GM18511 (cell line): ENCODE results near the gene ERBB2.
"Not testable (repeated sequence)": the region's sequence is repeated elsewhere in the genome, so short reads cannot be mapped to it uniquely, and the experiment has no call there.

Experiments
- ATAC-seq: cut with Tn5 transposase; IDR thresholded peaks from one replicate; pipeline ENCODE4 v1.9.1; 2021; ENCODE audit warnings: mild to moderate bottlenecking, moderate library complexity; ENCODE audit not compliant: unreplicated experiment

Gene ERBB2

GRCh38 chr17:39742126-39742855 lies 42.4 kb downstream of the ERBB2 start:
- no peak for ATAC-seq

DNA sequence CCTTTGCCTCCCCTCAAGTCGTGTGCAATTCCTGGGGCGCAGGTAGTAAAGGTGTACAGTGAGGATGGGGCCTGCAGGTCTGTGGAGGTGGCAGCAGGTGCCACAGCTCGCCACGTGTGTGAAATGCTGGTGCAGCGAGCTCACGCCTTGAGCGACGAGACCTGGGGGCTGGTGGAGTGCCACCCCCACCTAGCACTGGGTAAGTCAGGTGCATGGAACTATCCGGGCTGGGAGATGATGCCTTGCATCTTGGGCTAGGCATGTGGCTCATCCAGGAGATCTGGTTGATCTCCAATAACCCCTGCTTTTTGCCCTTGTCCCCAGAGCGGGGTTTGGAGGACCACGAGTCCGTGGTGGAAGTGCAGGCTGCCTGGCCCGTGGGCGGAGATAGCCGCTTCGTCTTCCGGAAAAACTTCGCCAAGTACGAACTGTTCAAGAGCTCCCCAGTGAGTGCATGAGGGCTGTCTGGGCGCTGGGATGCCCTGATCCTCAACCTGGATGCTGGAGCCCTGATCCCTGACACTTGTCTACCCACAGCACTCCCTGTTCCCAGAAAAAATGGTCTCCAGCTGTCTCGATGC lies 43.1 kb downstream of the ERBB2 start:
- no peak for ATAC-seq

GRCh38 chr17:39744075-39744835 lies 44.4 kb downstream of the ERBB2 start:
- no peak for ATAC-seq

DNA sequence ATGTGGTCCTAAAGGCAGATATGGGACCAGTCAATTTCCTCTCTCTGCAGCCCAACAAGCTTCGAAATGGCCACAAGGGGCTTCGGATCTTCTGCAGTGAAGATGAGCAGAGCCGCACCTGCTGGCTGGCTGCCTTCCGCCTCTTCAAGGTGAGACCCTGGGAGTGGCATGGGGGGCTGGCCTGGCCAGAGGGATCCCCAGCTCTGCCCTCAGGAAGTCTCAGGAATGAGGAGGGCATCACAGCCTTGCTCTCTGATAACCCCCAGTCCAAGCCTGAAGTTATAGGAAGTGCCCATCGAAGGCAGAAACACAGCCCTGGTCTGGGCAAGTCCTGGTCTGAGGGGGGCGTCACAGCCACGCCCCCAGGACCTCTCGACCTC lies 45.0 kb downstream of the ERBB2 start:
- no peak for ATAC-seq

GRCh38 chr17:39745335-39746144 lies 45.7 kb downstream of the ERBB2 start:
- no peak for ATAC-seq

- ATAC-seq: no peak
Measured at GRCh38 chr17:39746145-39746461, 46.2 kb downstream of the ERBB2 start.

DNA sequence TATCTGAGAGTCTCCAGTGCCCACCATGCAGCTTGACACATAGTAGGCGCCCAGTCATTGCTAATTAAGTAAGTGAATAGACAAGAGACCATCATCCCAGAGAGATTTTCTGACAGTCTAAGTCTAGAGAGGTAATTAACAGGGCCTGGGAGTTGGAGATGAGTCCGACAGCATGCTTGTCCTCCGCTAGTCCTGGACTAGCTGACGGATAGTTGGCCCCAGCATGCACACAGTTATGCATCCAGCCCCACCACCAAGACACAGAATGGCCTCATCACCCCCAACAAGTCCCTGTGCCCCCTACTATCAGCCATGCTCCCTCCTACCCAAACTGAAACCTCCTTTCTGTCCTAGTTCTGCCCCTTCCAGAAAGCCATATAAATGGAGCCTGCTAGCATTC lies 47.9 kb downstream of the ERBB2 start:
- ATAC-seq: no peak

DNA sequence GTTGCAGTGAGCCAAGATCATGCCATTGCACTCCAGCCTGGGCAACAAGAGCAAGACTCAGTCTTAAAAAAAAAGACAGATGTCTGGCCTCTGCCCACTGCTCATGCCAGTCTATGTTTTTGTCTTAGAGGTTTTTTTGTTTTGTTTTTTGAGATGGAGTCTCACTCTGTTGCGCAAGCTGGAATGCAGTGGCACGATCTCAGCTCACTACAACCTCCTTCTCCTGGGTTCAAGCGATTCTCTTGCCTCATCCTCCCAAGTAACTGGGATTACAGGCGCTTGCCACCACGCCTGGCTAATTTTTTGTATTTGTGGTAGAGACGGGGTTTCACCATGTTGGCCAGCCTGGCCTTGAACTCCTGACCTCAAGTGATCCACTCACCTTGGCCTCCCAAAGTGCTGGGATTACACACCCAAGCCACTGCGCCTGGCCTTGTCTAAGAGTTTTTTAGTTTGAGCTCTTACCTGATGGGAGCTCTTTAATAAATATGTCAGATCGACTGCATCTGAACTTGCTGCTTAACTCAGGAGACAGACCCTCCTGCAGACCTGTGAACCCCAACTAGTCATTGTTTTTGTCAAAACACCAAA lies 48.7 kb downstream of the ERBB2 start:
- not testable (repeated sequence) for ATAC-seq

DNA sequence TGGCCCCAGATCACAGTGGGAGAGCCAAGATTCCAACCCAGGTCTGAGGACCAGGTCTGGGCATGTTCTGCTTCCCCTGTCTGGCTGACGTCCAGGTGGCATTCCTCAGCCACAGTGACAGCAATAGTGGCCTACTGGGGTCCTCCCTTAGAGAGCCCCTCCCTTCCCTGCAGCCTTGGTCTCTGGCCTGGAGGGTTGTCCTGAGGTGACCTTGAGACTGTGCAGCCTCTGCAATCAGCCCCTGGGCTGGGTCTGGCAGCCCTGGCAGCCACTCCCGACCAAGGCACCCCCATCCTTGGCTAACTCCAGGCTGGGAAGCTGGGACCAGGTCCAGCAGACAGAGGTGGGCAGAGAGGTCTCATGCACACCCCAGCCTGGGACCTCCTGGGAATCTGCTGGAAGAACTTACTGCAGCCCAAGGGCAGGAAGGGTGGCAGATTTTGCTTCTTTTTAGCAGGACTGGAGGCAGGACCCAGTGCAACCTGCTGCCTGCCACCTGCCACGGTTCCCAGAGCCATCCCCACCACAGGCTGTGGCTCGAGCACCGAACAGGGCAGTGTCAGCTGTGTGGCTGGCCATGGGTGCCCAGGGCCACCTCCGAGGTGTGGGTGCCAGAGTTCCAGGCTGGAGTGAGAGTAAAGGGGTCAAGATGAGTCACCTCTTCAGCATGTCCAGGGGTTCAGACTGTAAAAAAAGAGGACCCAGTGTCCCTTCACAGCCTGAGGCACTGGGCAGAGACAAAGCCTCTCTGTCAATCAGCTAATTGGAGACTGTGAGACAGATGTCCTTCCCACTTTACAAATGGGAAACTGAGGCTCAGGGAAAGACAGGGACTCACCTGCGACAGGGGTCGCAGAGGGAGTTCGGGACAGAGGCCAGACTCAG lies 50.5 kb downstream of the ERBB2 start:
- no peak for ATAC-seq

DNA sequence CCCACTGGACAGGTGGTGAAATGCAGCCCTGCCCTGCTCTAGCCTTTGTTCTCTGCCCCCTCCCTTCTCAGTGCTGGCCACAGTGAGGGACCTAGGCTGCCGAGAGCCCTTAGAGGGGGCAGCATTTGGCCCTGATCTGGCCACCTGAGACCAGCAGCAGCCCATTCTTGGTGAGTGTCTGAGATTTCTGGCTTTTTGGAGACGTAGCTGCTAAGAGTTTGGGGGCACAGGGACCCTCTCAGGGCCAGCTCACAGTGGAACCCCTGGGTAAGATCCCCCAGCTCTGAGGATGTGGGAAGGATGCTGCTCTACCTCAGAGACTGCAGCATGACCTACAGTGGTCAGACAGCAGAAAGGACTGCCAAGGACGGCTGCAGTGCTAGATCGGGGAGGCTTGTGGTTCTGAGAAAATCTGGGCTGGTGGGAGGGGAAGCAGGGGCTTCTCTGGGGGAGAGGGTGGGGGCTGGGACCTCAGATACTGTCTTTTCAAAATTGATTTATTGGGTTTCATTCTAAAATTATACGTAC lies 51.2 kb downstream of the ERBB2 start:
- no peak for ATAC-seq

DNA sequence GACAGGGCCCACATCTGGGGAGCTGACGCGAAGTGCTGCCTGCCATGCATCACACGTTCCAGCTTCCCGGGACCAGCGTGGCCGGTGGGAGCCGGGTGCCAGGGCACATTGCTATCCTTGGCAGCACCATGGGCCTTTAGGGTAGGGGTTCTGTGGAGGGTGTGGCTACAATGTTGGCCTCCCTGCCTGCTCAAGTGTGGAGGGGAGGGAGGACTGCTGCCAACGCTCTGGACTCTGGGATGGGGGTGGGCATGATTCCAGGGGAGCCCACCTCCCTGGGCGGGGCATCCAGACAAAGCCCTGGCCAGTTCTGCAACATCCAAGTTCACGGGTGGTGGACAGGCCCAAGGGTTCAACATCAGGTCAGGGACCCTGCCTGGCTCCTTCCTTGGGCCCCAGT lies 51.8 kb downstream of the ERBB2 start:
- ATAC-seq: no peak

DNA sequence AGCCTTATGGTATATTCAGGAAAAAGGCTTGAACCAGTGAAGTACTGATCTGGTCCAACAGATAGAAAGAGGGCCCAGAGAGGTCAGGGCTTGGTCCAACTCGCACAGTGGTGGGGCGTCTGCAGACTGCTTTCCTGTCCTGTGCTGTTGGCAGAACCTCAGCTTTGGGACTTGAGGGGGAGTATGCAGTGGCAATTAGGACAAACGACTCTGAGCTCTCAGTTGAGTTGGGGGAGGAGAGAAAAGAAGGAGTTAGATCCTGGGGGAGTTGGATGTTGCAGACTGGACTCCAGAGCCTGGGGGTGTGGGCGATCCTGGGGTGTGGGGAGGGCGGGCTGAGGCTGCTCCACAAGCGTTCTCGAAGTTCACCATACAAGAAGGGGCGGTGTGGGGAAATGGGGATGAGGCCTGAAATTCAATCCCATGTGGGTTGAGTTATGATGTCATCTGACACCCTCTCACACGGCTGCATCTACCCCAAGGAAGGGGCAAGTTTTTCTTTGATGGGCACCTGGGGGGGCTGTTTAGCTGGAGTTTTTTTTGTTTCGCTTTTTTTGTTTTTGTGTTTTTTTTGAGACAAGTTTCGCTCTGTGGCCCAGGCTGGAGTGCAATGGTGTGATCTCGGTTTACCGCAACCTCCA lies 52.5 kb downstream of the ERBB2 start:
- no peak for ATAC-seq

GRCh38 chr17:39753514-39754160 lies 53.8 kb downstream of the ERBB2 start:
- ATAC-seq: peak; percentile 17

DNA sequence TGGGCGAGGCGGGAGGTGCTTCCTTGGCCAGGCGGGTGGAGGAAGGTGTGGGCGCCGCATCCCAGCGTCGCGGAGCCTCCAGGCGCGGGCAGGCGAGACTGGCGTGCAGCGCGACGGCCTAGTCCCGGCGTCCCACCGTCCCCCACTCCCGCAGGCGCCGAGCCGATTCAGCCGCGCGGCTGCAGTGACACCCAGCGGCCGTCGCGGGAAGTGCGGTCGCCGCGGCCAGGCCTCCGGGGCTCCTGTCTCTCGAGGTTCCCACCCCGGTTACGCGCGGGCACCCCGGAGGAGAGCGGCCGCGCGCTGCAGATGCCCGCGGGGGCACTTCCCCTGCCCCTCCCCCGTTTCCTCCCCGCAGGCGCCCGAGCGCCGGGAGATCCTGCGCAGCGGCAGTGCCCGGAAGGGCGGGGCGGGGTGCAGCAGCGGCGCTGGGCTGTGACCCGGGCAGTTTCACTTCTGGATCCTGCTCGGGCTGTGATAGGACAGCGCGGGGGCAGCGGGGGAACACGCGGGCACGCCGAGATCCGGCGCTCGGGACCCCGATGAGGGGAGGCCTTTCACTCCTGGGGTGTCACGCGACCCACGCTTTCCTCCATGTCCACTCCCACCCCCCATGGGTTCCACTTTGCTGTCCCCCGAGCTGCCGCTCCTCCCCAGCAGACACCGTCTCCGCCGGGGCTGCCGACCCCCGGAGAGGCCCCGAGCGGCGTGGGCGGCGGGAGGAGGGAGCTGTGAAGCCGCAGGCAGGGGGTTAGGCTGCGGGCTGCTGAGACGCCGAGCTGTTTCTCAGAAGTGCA lies 54.5 kb downstream of the ERBB2 start:
- ATAC-seq: peak; percentile 69

DNA sequence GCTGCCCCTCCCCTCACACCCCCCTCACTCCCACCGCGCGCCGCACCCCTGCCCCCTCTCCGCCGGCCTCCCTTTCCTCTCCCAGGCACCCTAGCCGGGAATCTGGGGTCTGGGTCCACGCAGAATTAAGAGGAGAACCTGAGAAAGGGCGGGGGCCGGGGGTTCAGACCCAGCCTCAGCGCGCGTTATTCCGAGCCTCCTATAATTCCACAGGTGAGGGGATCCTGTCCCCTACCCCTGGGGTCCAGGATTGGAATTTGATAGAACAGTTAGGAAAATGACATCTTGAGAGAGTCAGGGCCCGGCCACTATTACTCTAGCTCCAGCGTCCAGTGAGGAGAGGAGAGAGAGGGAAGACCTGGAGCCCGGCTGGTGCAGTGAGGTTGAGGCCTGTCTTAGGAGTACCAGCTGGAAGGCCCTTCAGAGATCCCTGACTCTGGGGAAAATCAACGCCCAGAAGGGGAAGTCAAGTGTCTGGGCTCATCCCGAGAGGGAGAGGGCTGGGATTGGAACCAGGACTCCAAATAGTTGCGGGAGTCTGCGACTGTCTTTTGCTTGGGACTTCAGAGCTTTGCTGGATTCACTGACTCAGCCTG lies 55.2 kb downstream of the ERBB2 start:
- no peak for ATAC-seq

- no peak for ATAC-seq
Measured at GRCh38 chr17:39755554-39756379, 55.9 kb downstream of the ERBB2 start.
